Measurements from ENCODE around the gene COMMD9. TPM values are rescaled to one million over a fixed set of nuclear protein-coding genes. Genes with fewer than 3 reads are reported as not detected.

COMMD9 gene
- total and polyA plus RNA-seq, 2 of the 8 experiments (the other 6 are each of a cell fraction or from before 2014, with no cell fraction given), result 42.5 to 49.1 TPM

DNA sequence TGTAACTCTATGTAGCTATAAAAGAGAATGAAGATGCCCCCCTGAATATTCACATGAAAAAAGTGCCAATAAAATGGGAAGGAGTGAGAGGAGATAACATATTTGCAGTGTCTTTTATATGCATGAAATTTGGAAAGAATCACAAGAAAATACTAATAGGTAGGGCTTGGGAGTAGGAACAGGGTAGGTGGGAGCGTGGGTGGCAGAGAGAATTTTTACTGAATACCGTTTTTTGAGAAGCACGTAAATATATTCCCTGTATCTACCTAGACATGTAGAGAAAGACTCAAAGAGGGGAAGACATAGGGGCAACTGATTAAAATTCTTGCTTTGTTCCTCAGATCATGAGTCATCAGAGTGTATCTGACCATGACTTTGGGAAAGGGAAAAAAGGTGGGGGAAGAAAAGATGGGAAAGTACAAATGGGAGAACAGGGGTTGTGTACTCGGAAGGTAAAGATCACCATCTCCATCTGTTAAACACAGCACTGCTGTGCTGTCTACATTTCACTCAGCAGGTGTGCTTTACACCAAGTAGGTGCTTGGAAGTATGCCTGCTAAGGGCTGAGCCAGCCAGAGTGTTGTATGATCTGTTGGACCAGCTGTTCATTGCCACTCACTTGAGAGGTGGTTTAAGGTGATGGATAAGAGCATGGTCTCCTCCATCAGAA lies 22.8 kb upstream of the COMMD9 start:
- no peak overlapping the region for H2BK120ac ChIP-seq (replicated peaks; ENCODE audit: low read depth, low read length)
- peaks cover 3% of the 10 kb centered on the region; the same call in 1 of the 2 replicates for H3K23me2 ChIP-seq (ENCODE audit: low read depth, low read length)
- CTCF ChIA-PET (ENCODE audit: partially characterized antibody), result interaction anchor here (0.7 to 2.1 kb wide), 4 partner anchors 10 to 181 kb away, joined by 3 to 7 read pairs (median 4); no protein-coding TSS in a partner anchor
- H3K23ac ChIP-seq (ENCODE audit: insufficient read length), result no peak overlapping the region
- no peak overlapping the region for H2BK15ac ChIP-seq (ENCODE audit: low read length)
- H3K27me3 ChIP-seq (replicated peaks in 1 of 4; ENCODE audit: control insufficient read depth in 3 of 4, extremely low read depth in 1 of 4, insufficient read depth in 3 of 4, low read length in 3 of 4), result no peaks in the 10 kb centered on the region
- H3K56ac ChIP-seq (replicated peaks; ENCODE audit: insufficient read length, low read depth, low read length), result no peak overlapping the region
- no peaks in the 10 kb centered on the region for H3K4me1 ChIP-seq (replicated peaks in 1 of 4; ENCODE audit: control insufficient read depth in 3 of 4, insufficient read depth in 4 of 4, low read length in 3 of 4)
- no peak for DNase-seq (ENCODE audit: low read depth in 1 of 2, low spot score in 2 of 2)
- H3K18ac ChIP-seq (ENCODE audit: extremely low read depth, low read length), result no peak overlapping the region
- TF ChIP-seq EP300 (IDR thresholded peaks at IDR 0.05; ENCODE audit: borderline replicate concordance in 1 of 2, low read depth in 2 of 2, low read length in 2 of 2), result no peak
- no peak for TF ChIP-seq NANOG (IDR thresholded peaks at IDR 0.05; ENCODE audit: insufficient read depth, low read depth, low read length, poor library complexity, severe bottlenecking)
- no peak for TF ChIP-seq JUND (IDR thresholded peaks at IDR 0.05; ENCODE audit: low read length)
- 82% methylated on average over 4 of the region's 4 CpGs; no CpG with 5 or more reads in 1 of the 2 experiments for WGBS, 2 experiments (ENCODE audit: extremely low coverage in 1 of 2, insufficient coverage in 1 of 2, insufficient read length in 1 of 2, insufficient replicate concordance in 2 of 2, low coverage in 1 of 2, low lambda C conversion rate in 2 of 2, missing lambda C conversion rate in 1 of 2)
- H4K8ac ChIP-seq (ENCODE audit: extremely low read depth, insufficient read depth, low read length), result no peak overlapping the region
- no peak overlapping the region for H2BK12ac ChIP-seq (ENCODE audit: low read depth, low read length)
- H2BK20ac ChIP-seq (ENCODE audit: low read length), result no peak overlapping the region
- no peak overlapping the region for H4K5ac ChIP-seq (ENCODE audit: insufficient read length, low read depth, low read length)
- H2AK5ac ChIP-seq (ENCODE audit: low read depth, low read length), result no peak overlapping the region
- no peaks in the 10 kb centered on the region for H3K36me3 ChIP-seq (ENCODE audit: control insufficient read depth in 2 of 4, insufficient read depth in 4 of 4, low read length in 3 of 4)
- H4K20me1 ChIP-seq (replicated peaks in 1 of 2; ENCODE audit: control insufficient read depth in 1 of 2, insufficient read depth in 2 of 2, low read length in 2 of 2), result no peaks in the 10 kb centered on the region
- POLR2A ChIA-PET (ENCODE audit: partially characterized antibody), result interaction anchor here (1.1 kb wide), 1 partner anchor 156 kb away, joined by 3 read pairs; no protein-coding TSS in a partner anchor
- no peak for FAIRE-seq
- H3K9me3 ChIP-seq (ENCODE audit: insufficient read depth in 2 of 2, low read depth in 1 of 2, low read length in 1 of 2), result no peaks in the 10 kb centered on the region
- H2BK5ac ChIP-seq (ENCODE audit: low read depth, low read length), result no peak overlapping the region
- H3K4ac ChIP-seq (replicated peaks; ENCODE audit: insufficient read length, low read depth, low read length), result no peak overlapping the region
- H3K4me3 ChIP-seq (ENCODE audit: extremely low read depth in 1 of 4, insufficient read depth in 2 of 4, low read depth in 3 of 4, low read length in 4 of 4), result no peak overlapping the region
- H3K79me2 ChIP-seq (ENCODE audit: control insufficient read depth in 1 of 2, insufficient read depth in 2 of 2, low read length in 2 of 2), result no peaks in the 10 kb centered on the region
- no peak overlapping the region for H3K14ac ChIP-seq (ENCODE audit: insufficient read length)
- H3K9ac ChIP-seq (replicated peaks in 1 of 4; ENCODE audit: extremely low read depth in 1 of 4, low read depth in 3 of 4, low read length in 3 of 4), result no peak overlapping the region
- no peaks in the 10 kb centered on the region for H3K79me1 ChIP-seq (ENCODE audit: low read depth, low read length)
- no peak overlapping the region for H3K27ac ChIP-seq (ENCODE audit: low read depth, low read length)
- no peak overlapping the region for H4K91ac ChIP-seq (replicated peaks; ENCODE audit: insufficient read length, low read length)
- H3K4me2 ChIP-seq (ENCODE audit: insufficient read depth in 1 of 2, low read depth in 2 of 2, low read length in 2 of 2), result no peak overlapping the region
- no peak overlapping the region for H2AFZ ChIP-seq (ENCODE audit: low read length)

Measured in H1 (cell line).